Heart right ventricle (tissue), 16 donors: ENCODE measurements around the gene CDKN2B-AS1. TPM values are rescaled to one million over a fixed set of nuclear protein-coding genes. Genes with fewer than 3 reads are reported as not detected.

Source experiments
- ATAC-seq, 8 donors: fragments of 200-7000 bp; cut with Tn5 transposase; one replicate each; pipeline ENCODE4 v1.9.1; 2020; ENCODE audit warnings: mild to moderate bottlenecking in 8 of 8, moderate library complexity in 8 of 8, moderate number of reproducible peaks in 1 of 8
- DNase-seq, 2 donors: peaks; one replicate each; pipeline ENCODE4 v3.0.0-alpha.2; 2020
- H3K27ac ChIP-seq, 10 donors: fragments of 200-600 bp; sonication (generic) in 2 of 10; one replicate each; pipeline versions ENCODE4 v1.5.0 to v1.8.0; 2020 to 2022; ENCODE audit warnings: mild to moderate bottlenecking in 3 of 10
- H3K27me3 ChIP-seq, 7 donors: fragments of 200-600 bp; one replicate each; pipeline ENCODE4 v1.8.0; 2021 to 2022; ENCODE audit warnings: mild to moderate bottlenecking in 2 of 7
- H3K36me3 ChIP-seq, 9 donors: fragments of 200-600 bp; sonication (generic) in 1 of 9; one replicate each; pipeline versions ENCODE4 v1.5.0 to v1.8.0; 2020 to 2022; ENCODE audit warnings: mild to moderate bottlenecking in 2 of 9
- H3K4me1 ChIP-seq, 9 donors: fragments of 200-600 bp; sonication (generic) in 1 of 9; one replicate each; pipeline versions ENCODE4 v1.5.0 to v1.8.0; 2020 to 2022; ENCODE audit warnings: mild to moderate bottlenecking in 4 of 9
- H3K4me3 ChIP-seq, 10 donors: fragments of 200-600 bp; sonication (generic) in 2 of 10; one replicate each; pipeline versions ENCODE4 v1.5.0 to v1.8.0; 2020 to 2022; ENCODE audit warnings: mild to moderate bottlenecking in 7 of 10, moderate library complexity in 2 of 10
- H3K9me3 ChIP-seq, 11 donors: fragments of 200-600 bp in 10 of 11; sonication (generic) in 2 of 11; one replicate each; pipeline versions ENCODE4 v1.5.0 to v1.8.0; 2013 to 2022; ENCODE audit warnings: mild to moderate bottlenecking in 2 of 11, control low read depth in 1 of 11, moderate library complexity in 1 of 11
- CTCF ChIP-seq, 9 donors: fragments of 200-600 bp; sonication (generic) in 2 of 9; IDR thresholded peaks; one replicate each; pipeline versions ENCODE4 v1.5.0 to v1.8.0; 2021 to 2022; ENCODE audit warnings: antibody characterized with exemption in 9 of 9, mild to moderate bottlenecking in 5 of 9, moderate library complexity in 1 of 9
- WGBS, 2 donors: extraction: QIAGEN DNeasy Blood & Tissue Kit; methylation state at CpG; one replicate each; pipeline ENCODE4 v1.1.7; 2013; ENCODE audit warnings: inconsistent platforms in 1 of 2; 5-methylcytosine and 5-hydroxymethylcytosine counted together
- intact Hi-C, 10 donors: fragments of 100-400 bp; cut with DNase I; formaldehyde crosslinking; loops; one replicate each; pipeline versions ENCODE4 v1.11.1 to v1.14.2; 2022
- polyA plus RNA-seq, 2 donors: library from polyadenylated mRNA; stranded (reverse); fragments of 200-250 nt; gene quantifications; one replicate each; pipeline ENCODE4 v1.2.3, GENCODE V29; 2013
- total RNA-seq, 10 donors: library from RNA; stranded (reverse); fragmentation: NEBNext Ultra II Directional in 3 of 10; extraction: Animal tissue kit (Norgen Biotek cat#: 25700) in 3 of 10; gene quantifications; one replicate each; pipeline versions ENCODE4 v1.2.1 to v1.2.4, GENCODE V29; 2021 to 2023
- donor health status: Arrhythmogenic right ventricular cardiomyopathy.
- donor health status: ischemic (EF 13 %, LVEDD 7.1; RV severe dilation, severe dysfunction).
- donor health status: healthy with polysubstance abuse.
- donor health status: DM: no; HTN: yes; CAD: no.
- donor health status: DM: no; HTN: no; CAD: no.
- donor health status: ischemic (EF 25% LVEDD 6.9; RV normal size, moderate dysfunction).
- donor health status: ischemic (EF 25% LVEDD 5.7; RV mildly dilated, moderate dysfunction).
- donor health status: healthy.
- donor health status: DM: yes; HTN: yes; CAD: no.
- donor health status: Ischemic cardiomyopathy.
- donor health status: ischemic (EF 35%, LVEDD 5.7; RV mildly dilated, moderate dysfunction).
- donor health status: nonischemic (EF 11% LVEDD 7.7; RV severe dilation, severe dysfunction).
- donor health status: DM: yes; HTN: yes; CAD: no.
- donor health status: PGD.
- donor health status: ischemic (EF 29% LVEDD 5.4; RV normal size, mild dysfunction).
- donor health status: nonischemic (EF 23%, LVEDD 6.1; RV moderate dilation, normal function).

The CDKN2B-AS1 gene
- total and polyA plus RNA-seq, 12 donors = 0.14 to 0.45 (median 0.30) TPM; not detected in 9

GRCh38 chr9:22103685-22104575 is 109.3 kb downstream of the CDKN2B-AS1 start:
- ATAC-seq (peak in 5 of 8 donors; percentile 44 to 83 (median 79)), DNase-seq (no peak)
- no peaks in the 10 kb centered on the region for H3K27me3 ChIP-seq
- intact Hi-C loops = loop anchor here in 1 of 10 donors (10.0 kb wide), 1 partner anchor 1449 kb away; no protein-coding TSS in a partner anchor
- no peaks in the 10 kb centered on the region for H3K9me3 ChIP-seq
- peaks cover 0 to 14% (median 7%) of the 10 kb centered on the region in 9 donors for H3K4me1 ChIP-seq
- WGBS, 2 donors = 49 to 50% methylated on average over 4 of the region's 4 CpGs
- TF ChIP-seq CTCF (IDR thresholded peaks at IDR 0.05) = no peak
- H3K4me3 ChIP-seq = no peak overlapping the region
- H3K36me3 ChIP-seq = no peaks in the 10 kb centered on the region
- peak overlapping the region in 7 of 10 donors; percentile 24 to 69 (median 59) for H3K27ac ChIP-seq

- no peak for DNase-seq
- intact Hi-C loops = loop anchor here in 1 of 10 donors (10.0 kb wide), 1 partner anchor 1450 kb away; no protein-coding TSS in a partner anchor
- WGBS, 2 donors = 86 to 87% methylated on average over 4 of the region's 4 CpGs
Measured at GRCh38 chr9:22105005-22105722, 110.6 kb downstream of the CDKN2B-AS1 start.

DNA sequence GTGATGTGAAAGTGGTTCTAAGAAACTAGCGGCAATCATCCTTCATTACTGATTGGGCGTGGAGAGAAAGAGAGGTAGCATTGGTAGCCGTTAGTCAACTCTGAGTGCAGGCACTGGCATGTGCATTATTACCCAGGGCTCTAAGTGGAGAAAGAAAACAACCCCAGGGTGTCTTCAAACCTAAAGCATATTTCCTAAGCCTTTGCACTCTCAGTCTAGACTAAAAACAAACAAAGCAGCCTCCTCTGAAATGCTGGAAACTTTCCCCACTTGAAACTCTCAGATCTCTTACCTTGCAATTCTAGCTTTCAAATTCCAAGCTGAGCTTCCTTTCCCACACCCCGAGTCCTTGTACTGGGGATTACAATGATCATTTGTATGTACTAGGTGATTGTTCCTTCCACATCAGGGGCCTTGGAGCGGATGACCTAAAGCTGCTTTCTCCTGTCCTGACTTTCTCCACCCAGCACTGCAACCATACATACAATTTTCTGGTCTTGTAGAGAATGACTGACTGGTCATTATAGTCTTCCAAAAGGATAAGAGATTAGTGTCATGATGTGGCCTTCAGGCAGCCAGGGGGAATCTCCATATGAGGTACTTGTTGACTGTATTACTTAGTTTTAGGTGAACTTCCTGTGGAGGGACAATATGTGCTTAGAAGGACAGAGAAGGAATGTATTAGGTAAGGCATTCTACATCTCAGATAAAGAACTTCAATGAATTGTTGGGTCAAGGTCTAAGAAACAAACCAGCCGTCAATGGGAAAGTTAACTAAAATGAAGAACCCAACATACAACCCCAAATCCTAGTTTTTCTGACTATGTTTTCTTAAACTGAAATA is 112.8 kb downstream of the CDKN2B-AS1 start:
- no peak overlapping the region for H3K4me3 ChIP-seq
- DNase-seq = no peak
- no peaks in the 10 kb centered on the region for H3K27me3 ChIP-seq
- 88 to 92% methylated on average over 6 of the region's 6 CpGs for WGBS, 2 donors
- no peaks in the 10 kb centered on the region for H3K36me3 ChIP-seq
- ATAC-seq = no peak
- intact Hi-C loops = loop anchor here in 1 of 10 donors (10.0 kb wide), 1 partner anchor 1453 kb away; no protein-coding TSS in a partner anchor
- peaks cover 0 to 14% (median 7%) of the 10 kb centered on the region in 9 donors for H3K4me1 ChIP-seq
- no peaks in the 10 kb centered on the region for H3K9me3 ChIP-seq
- no peak overlapping the region for H3K27ac ChIP-seq
- TF ChIP-seq CTCF (IDR thresholded peaks at IDR 0.05) = no peak

More at GRCh38 chr9:22105005-22105722, 110.6 kb downstream of the CDKN2B-AS1 start:
- H3K4me1 ChIP-seq = peaks cover 0 to 14% (median 7%) of the 10 kb centered on the region in 9 donors
- no peaks in the 10 kb centered on the region for H3K36me3 ChIP-seq
- H3K27me3 ChIP-seq = no peaks in the 10 kb centered on the region
- TF ChIP-seq CTCF (IDR thresholded peaks at IDR 0.05) = no peak
- H3K4me3 ChIP-seq = no peak overlapping the region
- ATAC-seq = no peak
- H3K27ac ChIP-seq = no peak overlapping the region
- no peaks in the 10 kb centered on the region for H3K9me3 ChIP-seq
